ENCODE results near the gene FLT4.

- TF ChIP-seq CTCF (IDR thresholded peaks at IDR 0.05) (no peak), POLR2A (IDR thresholded peaks at IDR 0.05) (no peak)
These were observed 40.4 kb upstream of the FLT4 start for GRCh38 chr5:180689775-180690174.
